H1 (cell line): Measurements from ENCODE around the gene TMEM165. TPM values are rescaled to one million over a fixed set of nuclear protein-coding genes. Genes with fewer than 3 reads are reported as not detected.

Experiments
- CTCF ChIA-PET: fragments of 300-600 bp; sonication (Branson Sonifier 250); formaldehyde crosslinking; loops from one replicate; lab custom pipeline; 2021; ENCODE audit not compliant: partially characterized antibody; lab: Charles Lee
- POLR2A ChIA-PET: fragments of 300-600 bp; sonication (Branson Sonifier 250); formaldehyde crosslinking; loops from one replicate; lab custom pipeline; 2021; ENCODE audit warnings: inconsistent platforms; ENCODE audit not compliant: partially characterized antibody; lab: Charles Lee
- DNase-seq, 2 experiments: peaks; one replicate each; pipeline versions ENCODE4 v3.0.0 to v3.0.0-alpha.2; 2010 to 2022; ENCODE audit warnings: low spot score in 2 of 2, low read depth in 1 of 2, mixed read lengths in 1 of 2
- FAIRE-seq: peaks from 2 replicates; lab custom pipeline; 2011; peaks lifted over from hg19 to GRCh38; lab: Jason Lieb, UNC
- H2AFZ ChIP-seq: 2 replicates; pipeline ENCODE4 v1.8.1; 2012; ENCODE audit warnings: low read length, inconsistent platforms
- H2AK5ac ChIP-seq: 2 replicates; pipeline ENCODE4 v1.6.1; 2013; ENCODE audit warnings: low read depth, low read length
- H2BK120ac ChIP-seq: replicated peaks from 2 replicates; pipeline ENCODE3; 2013; ENCODE audit warnings: low read depth, low read length, inconsistent platforms
- H2BK12ac ChIP-seq: 2 replicates; pipeline ENCODE4 v1.6.1; 2013; ENCODE audit warnings: low read depth, low read length
- H2BK15ac ChIP-seq: 2 replicates; pipeline ENCODE4 v1.6.1; 2013; ENCODE audit warnings: low read length
- H2BK20ac ChIP-seq: 2 replicates; pipeline ENCODE4 v1.6.1; 2013; ENCODE audit warnings: low read length
- H2BK5ac ChIP-seq: 2 replicates; pipeline ENCODE4 v1.6.1; 2013; ENCODE audit warnings: low read depth, low read length
- H3K14ac ChIP-seq: 2 replicates; pipeline ENCODE4 v1.6.1; 2013; ENCODE audit warnings: inconsistent platforms; ENCODE audit not compliant: insufficient read length
- H3K18ac ChIP-seq: 2 replicates; pipeline ENCODE4 v1.6.1; 2013; ENCODE audit warnings: low read length; ENCODE audit errors: extremely low read depth
- H3K23ac ChIP-seq: 2 replicates; pipeline ENCODE4 v1.6.1; 2013; ENCODE audit warnings: inconsistent platforms; ENCODE audit not compliant: insufficient read length
- H3K23me2 ChIP-seq: 2 replicates; pipeline ENCODE4 v1.6.1; 2013; ENCODE audit warnings: low read depth, low read length
- H3K27ac ChIP-seq: 2 replicates; pipeline ENCODE4 v1.6.1; 2011; ENCODE audit warnings: low read depth, low read length, inconsistent platforms
- H3K27me3 ChIP-seq, 4 experiments: replicated peaks in 1 of 4; 1 replicate in 1 of 4; 2 replicates in 3 of 4; pipeline versions ENCODE4 v1.6.1 to v1.8.1; 2011 to 2013; ENCODE audit warnings: low read length in 3 of 4, mild to moderate bottlenecking in 3 of 4, inconsistent platforms in 2 of 4, mixed read lengths in 2 of 4, moderate library complexity in 1 of 4; ENCODE audit not compliant: control insufficient read depth in 3 of 4, insufficient read depth in 3 of 4; ENCODE audit errors: extremely low read depth in 1 of 4
- H3K36me3 ChIP-seq, 4 experiments: 2 replicates each; pipeline versions ENCODE4 v1.6.1 to v1.8.1; 2011 to 2013; ENCODE audit warnings: mild to moderate bottlenecking in 4 of 4, low read length in 3 of 4, moderate library complexity in 2 of 4, control low read depth in 1 of 4, inconsistent platforms in 1 of 4; ENCODE audit not compliant: insufficient read depth in 4 of 4, control insufficient read depth in 2 of 4
- H3K4ac ChIP-seq: replicated peaks from 2 replicates; pipeline ENCODE3; 2013; ENCODE audit warnings: low read length, low read depth, mixed read lengths, inconsistent platforms; ENCODE audit not compliant: insufficient read length
- H3K4me1 ChIP-seq, 4 experiments: replicated peaks in 1 of 4; 1 replicate in 1 of 4; 2 replicates in 3 of 4; pipeline versions ENCODE4 v1.6.1 to v1.8.1; 2011 to 2013; ENCODE audit warnings: low read length in 3 of 4, inconsistent platforms in 2 of 4, mixed read lengths in 1 of 4; ENCODE audit not compliant: insufficient read depth in 4 of 4, control insufficient read depth in 3 of 4
- H3K4me2 ChIP-seq, 2 experiments: 2 replicates each; pipeline versions ENCODE4 v1.6.1 to v1.8.1; 2011 to 2013; ENCODE audit warnings: low read depth in 2 of 2, low read length in 2 of 2, control low read depth in 1 of 2, inconsistent platforms in 1 of 2, mild to moderate bottlenecking in 1 of 2; ENCODE audit not compliant: insufficient read depth in 1 of 2
- H3K4me3 ChIP-seq, 4 experiments: fragments of 200-600, 300-600 bp in 1 of 4; sonication (generic), shearing (Covaris generic), sonication (Bioruptor Twin) in 1 of 4; 2 replicates each; pipeline versions ENCODE4 v1.5.1 to v1.8.1; 2011 to 2016; ENCODE audit warnings: low read length in 4 of 4, low read depth in 3 of 4, control low read depth in 2 of 4, inconsistent platforms in 2 of 4, mild to moderate bottlenecking in 2 of 4, mixed read lengths in 1 of 4, moderate library complexity in 1 of 4; ENCODE audit not compliant: insufficient read depth in 2 of 4; ENCODE audit errors: extremely low read depth in 1 of 4
- H3K56ac ChIP-seq: replicated peaks from 2 replicates; pipeline ENCODE3; 2013; ENCODE audit warnings: low read depth, mild to moderate bottlenecking, mixed read lengths, low read length, inconsistent platforms; ENCODE audit not compliant: insufficient read length
- H3K79me1 ChIP-seq: 2 replicates; pipeline ENCODE4 v1.6.1; 2013; ENCODE audit warnings: low read depth, low read length, control low read depth
- H3K79me2 ChIP-seq, 2 experiments: 2 replicates each; pipeline versions ENCODE4 v1.6.1 to v1.8.1; 2012 to 2013; ENCODE audit warnings: low read length in 2 of 2, mild to moderate bottlenecking in 2 of 2, inconsistent platforms in 1 of 2; ENCODE audit not compliant: insufficient read depth in 2 of 2, control insufficient read depth in 1 of 2
- H3K9ac ChIP-seq, 4 experiments: replicated peaks in 1 of 4; 1 replicate in 1 of 4; 2 replicates in 3 of 4; pipeline versions ENCODE4 v1.6.1 to v1.8.1; 2011 to 2013; ENCODE audit warnings: low read depth in 3 of 4, low read length in 3 of 4, control low read depth in 2 of 4, mild to moderate bottlenecking in 2 of 4, moderate library complexity in 2 of 4, inconsistent platforms in 1 of 4; ENCODE audit errors: extremely low read depth in 1 of 4
- H3K9me3 ChIP-seq, 2 experiments: 2 replicates each; pipeline versions ENCODE4 v1.6.1 to v1.8.1; 2012 to 2013; ENCODE audit warnings: mild to moderate bottlenecking in 2 of 2, moderate library complexity in 2 of 2, control low read depth in 1 of 2, inconsistent platforms in 1 of 2, low read depth in 1 of 2, low read length in 1 of 2, mixed read lengths in 1 of 2; ENCODE audit not compliant: insufficient read depth in 2 of 2
- H4K20me1 ChIP-seq, 2 experiments: replicated peaks in 1 of 2; 2 replicates each; pipeline versions ENCODE3 to v1.8.1; 2011 to 2013; ENCODE audit warnings: inconsistent platforms in 2 of 2, low read length in 2 of 2, mild to moderate bottlenecking in 1 of 2; ENCODE audit not compliant: insufficient read depth in 2 of 2, control insufficient read depth in 1 of 2
- H4K5ac ChIP-seq: 2 replicates; pipeline ENCODE4 v1.6.1; 2013; ENCODE audit warnings: low read length, low read depth, mixed read lengths, inconsistent platforms; ENCODE audit not compliant: insufficient read length
- H4K8ac ChIP-seq: 2 replicates; pipeline ENCODE4 v1.8.0; 2013; ENCODE audit warnings: mild to moderate bottlenecking, moderate library complexity, low read length, inconsistent platforms; ENCODE audit not compliant: insufficient read depth; ENCODE audit errors: extremely low read depth
- H4K91ac ChIP-seq: replicated peaks from 2 replicates; pipeline ENCODE3; 2013; ENCODE audit warnings: low read length, mixed read lengths, inconsistent platforms; ENCODE audit not compliant: insufficient read length
- CBX8 ChIP-seq: fragments of 300-800, 300-1000 bp; sonication (generic); IDR thresholded peaks from 2 replicates; pipeline ENCODE4 v1.7.1; 2016; ENCODE audit warnings: low read depth, low read length, borderline replicate concordance
- CHD1 ChIP-seq: IDR thresholded peaks from 2 replicates; pipeline ENCODE4 v1.6.1; 2012; ENCODE audit warnings: low read depth, low read length, improper control_type of control experiment
- KDM1A ChIP-seq: fragments of 200-600, 300-600 bp; sonication (generic); IDR thresholded peaks from 2 replicates; pipeline ENCODE4 v1.7.1; 2016; ENCODE audit warnings: mild to moderate bottlenecking, low read length, borderline replicate concordance
- KDM4A ChIP-seq: IDR thresholded peaks from one replicate; pipeline ENCODE4 v1.7.1; 2012; ENCODE audit warnings: low read depth, mild to moderate bottlenecking, moderate library complexity, low read length, inconsistent platforms; ENCODE audit not compliant: severe bottlenecking
- KDM5A ChIP-seq: fragments of 200-600 bp; IDR thresholded peaks from 2 replicates; pipeline ENCODE4 v1.7.1; 2012; ENCODE audit warnings: mild to moderate bottlenecking, low read length, inconsistent platforms, mixed read lengths
- RBBP5 ChIP-seq: IDR thresholded peaks from 2 replicates; pipeline ENCODE4 v1.7.1; 2012; ENCODE audit warnings: low read depth, mild to moderate bottlenecking, inconsistent platforms, low read length, moderate library complexity, borderline replicate concordance
- SIRT6 ChIP-seq: IDR thresholded peaks from one replicate; pipeline ENCODE4 v1.7.1; 2012; ENCODE audit warnings: low read length, inconsistent platforms
- SRF ChIP-seq: IDR thresholded peaks from 2 replicates; pipeline ENCODE4 v1.6.1; 2011; ENCODE audit warnings: mild to moderate bottlenecking, low read depth, low read length, moderate library complexity
- SUZ12 ChIP-seq: fragments of 200-600 bp; sonication (generic); IDR thresholded peaks from 2 replicates; pipeline ENCODE4 v1.6.1; 2012; ENCODE audit warnings: mild to moderate bottlenecking, inconsistent platforms, low read length, moderate library complexity, mixed read lengths
- TAF1 ChIP-seq: IDR thresholded peaks from 2 replicates; pipeline ENCODE4 v1.6.1; 2011; ENCODE audit warnings: mild to moderate bottlenecking, low read depth, low read length
- WGBS, 2 experiments: shearing (Covaris generic) in 1 of 2; methylation state at CpG; one replicate each; pipeline versions ENCODE4 v1.1.6 to v1.1.7; 2013 to 2015; ENCODE audit warnings: low lambda C conversion rate in 2 of 2, mixed read lengths in 2 of 2, inconsistent platforms in 1 of 2, low coverage in 1 of 2, missing lambda C conversion rate in 1 of 2; ENCODE audit not compliant: insufficient replicate concordance in 2 of 2, insufficient coverage in 1 of 2, insufficient read length in 1 of 2; ENCODE audit errors: extremely low coverage in 1 of 2, missing lambda C conversion rate in 1 of 2; 5-methylcytosine and 5-hydroxymethylcytosine counted together
- polyA plus RNA-seq, 7 experiments: library from polyadenylated mRNA; depleted of rRNA in 3 of 7; stranded (reverse) in 5 of 7; unstranded in 2 of 7; fragments of >200 nt in 5 of 7; fragments of 200-250 nt in 2 of 7; gene quantifications; 1 replicate in 5 of 7; 2 replicates in 1 of 7; 4 replicates in 1 of 7; pipeline versions ENCODE4 v1.2.1 to v1.2.3, GENCODE V29; 2011 to 2013; ENCODE audit warnings: missing spikeins in 2 of 7, mixed read lengths in 2 of 7
- total RNA-seq: library from RNA; stranded (reverse); fragmentation: NEBNext Ultra II Directional; extraction: Animal tissue kit (Norgen Biotek cat#: 25700); gene quantifications from 2 replicates; pipeline ENCODE4 v1.2.1, GENCODE V29; 2021
- TF ChIP-seq, protein P1 (sequence below): IDR thresholded peaks from 2 replicates; pipeline ENCODE4 v1.6.1; 2012; ENCODE audit warnings: inconsistent platforms
- TF ChIP-seq, protein P2 (sequence below): IDR thresholded peaks from 2 replicates; pipeline ENCODE4 v1.6.1; 2012; ENCODE audit warnings: inconsistent platforms

Gene TMEM165
- total and polyA plus RNA-seq, 2 of the 8 experiments (the other 6 are each of a cell fraction or from before 2014, with no cell fraction given): 85.5 to 125 TPM

DNA sequence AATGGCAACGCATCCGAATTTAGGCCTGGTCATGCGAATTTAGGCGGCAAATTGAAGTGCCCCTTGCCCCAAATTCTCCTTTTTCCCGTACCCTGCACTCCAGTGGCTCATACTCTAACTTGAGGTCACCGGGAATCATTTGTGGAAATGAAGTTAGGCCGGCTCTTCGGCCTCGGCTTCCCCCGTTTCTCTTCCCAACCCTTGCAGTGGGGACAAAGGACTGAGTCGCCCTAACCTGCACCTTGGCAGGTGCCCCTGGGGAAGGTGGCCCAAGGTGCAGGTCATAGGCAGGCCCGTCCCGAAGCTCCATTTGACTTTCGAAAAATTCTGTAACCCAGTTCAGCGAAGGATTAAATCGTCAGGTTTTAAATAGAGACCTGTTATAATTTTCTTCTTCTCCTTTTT lies 48.9 kb upstream of the TMEM165 start:
- H4K8ac ChIP-seq: peak overlapping the region; percentile 94
- peak overlapping the region; percentile 42 to 79 (median 64) for H3K4me3 ChIP-seq
- no peak for FAIRE-seq
- H4K20me1 ChIP-seq: no peaks in the 10 kb centered on the region
- H2BK15ac ChIP-seq: no peak overlapping the region; the same call in 1 of the 2 replicates
- H3K9me3 ChIP-seq: no peaks in the 10 kb centered on the region
- H3K23me2 ChIP-seq: no peaks in the 10 kb centered on the region
- no peaks in the 10 kb centered on the region for H3K27me3 ChIP-seq
- peak overlapping the region; percentile 66 for H3K4ac ChIP-seq
- H2BK120ac ChIP-seq: no peak overlapping the region
- WGBS, 2 experiments: 34% methylated on average over 16 of the region's 16 CpGs; no CpG with 5 or more reads in 1 of the 2 experiments
- peaks cover 0 to 9% (median 5%) of the 10 kb centered on the region in 4 experiments; a peak in 6 of 7 replicates for H3K4me1 ChIP-seq
- peak overlapping the region; percentile 92; the same call in 1 of the 2 replicates for H2AFZ ChIP-seq
- POLR2A ChIA-PET: interaction anchor here (0.7 to 1.3 kb wide), 6 partner anchors 9 to 162 kb away, joined by 3 to 6 read pairs (median 4); partner anchors contain the start of gene TMEM165
- no peak overlapping the region for H2AK5ac ChIP-seq
- DNase-seq: no peak
- peak overlapping the region; percentile 46; the same call in 1 of the 2 replicates for H3K27ac ChIP-seq
- no peaks in the 10 kb centered on the region for H3K79me1 ChIP-seq
- no peaks in the 10 kb centered on the region for H3K36me3 ChIP-seq
- 0 out of 2 replicates have a peak overlapping the region, but pooled peaks have one; percentile 4 for H2BK12ac ChIP-seq
- H3K9ac ChIP-seq: peak overlapping the region in 3 of 4 experiments; percentile 4 to 68 (median 33); a peak in 4 of 7 replicates
- H4K5ac ChIP-seq: peak overlapping the region; percentile 55
- CTCF ChIA-PET: interaction anchor here (0.6 to 1.4 kb wide), 10 partner anchors 9 to 376 kb away, joined by 3 to 6 read pairs (median 3); partner anchors contain the start of gene TMEM165
- H3K18ac ChIP-seq: peak overlapping the region; percentile 92
- H3K79me2 ChIP-seq: no peaks in the 10 kb centered on the region
- H3K56ac ChIP-seq: peak overlapping the region; percentile 14
- no peak overlapping the region for H4K91ac ChIP-seq
- no peak overlapping the region for H2BK20ac ChIP-seq
- H3K4me2 ChIP-seq: peak overlapping the region; percentile 28 to 86
- no peak overlapping the region for H3K23ac ChIP-seq
- H2BK5ac ChIP-seq: peak overlapping the region; percentile 69; the same call in 1 of the 2 replicates
- no peak overlapping the region for H3K14ac ChIP-seq
- TF ChIP-seq KDM1A: no peak
- no peak for TF ChIP-seq KDM4A
- no peak for TF ChIP-seq CHD1
- no peak for TF ChIP-seq SRF
- TF ChIP-seq, protein P1, sequence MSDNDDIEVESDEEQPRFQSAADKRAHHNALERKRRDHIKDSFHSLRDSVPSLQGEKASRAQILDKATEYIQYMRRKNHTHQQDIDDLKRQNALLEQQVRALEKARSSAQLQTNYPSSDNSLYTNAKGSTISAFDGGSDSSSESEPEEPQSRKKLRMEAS: no peak; the same call in 1 of the 2 replicates
- TF ChIP-seq, protein P2, sequence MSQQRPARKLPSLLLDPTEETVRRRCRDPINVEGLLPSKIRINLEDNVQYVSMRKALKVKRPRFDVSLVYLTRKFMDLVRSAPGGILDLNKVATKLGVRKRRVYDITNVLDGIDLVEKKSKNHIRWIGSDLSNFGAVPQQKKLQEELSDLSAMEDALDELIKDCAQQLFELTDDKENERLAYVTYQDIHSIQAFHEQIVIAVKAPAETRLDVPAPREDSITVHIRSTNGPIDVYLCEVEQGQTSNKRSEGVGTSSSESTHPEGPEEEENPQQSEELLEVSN: peak; percentile 93
- no peak for TF ChIP-seq KDM5A
- TF ChIP-seq TAF1: no peak
- TF ChIP-seq SIRT6: no peak
- no peak for TF ChIP-seq RBBP5
- TF ChIP-seq SUZ12: no peak
- TF ChIP-seq CBX8: no peak
